Colonic mucosa (tissue), 4 donors: ENCODE results near the gene STK17B. TPM values are rescaled to one million over a fixed set of nuclear protein-coding genes. Genes with fewer than 3 reads are reported as not detected.

Experiments used
- DNase-seq: peaks from one replicate; pipeline ENCODE4 v3.0.0-alpha.2; 2020
- H3K27ac ChIP-seq: fragments of 200-600 bp; one replicate; pipeline ENCODE4 v1.8.0; 2021
- H3K27me3 ChIP-seq: fragments of 200-600 bp; one replicate; pipeline ENCODE4 v1.8.0; 2021
- H3K36me3 ChIP-seq: fragments of 200-600 bp; one replicate; pipeline ENCODE4 v1.8.0; 2021
- H3K4me1 ChIP-seq: fragments of 200-600 bp; one replicate; pipeline ENCODE4 v1.8.0; 2021; ENCODE audit warnings: mild to moderate bottlenecking
- H3K4me3 ChIP-seq: fragments of 200-600 bp; one replicate; pipeline ENCODE4 v1.8.0; 2021
- H3K9ac ChIP-seq, 2 donors: one replicate each; pipeline ENCODE4 v1.7.0; 2013; ENCODE audit warnings: control low read depth in 2 of 2, low read depth in 2 of 2, low read length in 2 of 2
- H3K9me3 ChIP-seq: fragments of 200-600 bp; one replicate; pipeline ENCODE4 v1.8.0; 2021
- CTCF ChIP-seq: fragments of 200-600 bp; IDR thresholded peaks from one replicate; pipeline ENCODE4 v1.8.0; 2022; ENCODE audit warnings: antibody characterized with exemption, mild to moderate bottlenecking
- intact Hi-C: fragments of 100-400 bp; cut with DNase I; formaldehyde crosslinking; loops from one replicate; pipeline ENCODE4 v1.14.1; 2022
- total RNA-seq, 2 donors: library from RNA; stranded (reverse); fragmentation: NEBNext Ultra II Directional in 1 of 2; extraction: Animal tissue kit (Norgen Biotek cat#: 25700) in 1 of 2; gene quantifications; one replicate each; pipeline ENCODE4 v1.2.1, GENCODE V29; 2021
- donor health status: healthy.
- donor health status: DM: no; HTN: no; CAD: no.
- donor health status: DM: no; HTN: no; CAD: no.

The STK17B gene
- total RNA-seq, 2 donors from 2014 or later: 13.9 to 40.5 TPM

- TF ChIP-seq CTCF: no peak
- no peak for DNase-seq
- Histone ChIP-seq H3K27ac (no peak overlapping the region), H3K4me3 (no peak overlapping the region), H3K9ac (no peak overlapping the region), H3K4me1 (no peaks in the 10 kb centered on the region), H3K9me3 (no peaks in the 10 kb centered on the region), H3K36me3 (no peaks in the 10 kb centered on the region), H3K27me3 (no peaks in the 10 kb centered on the region)
- intact Hi-C loops: no loop called here
Observed at GRCh38 chr2:196117214-196117705, 54.1 kb downstream of the STK17B start.

GRCh38 chr2:196113061-196113974 lies 58.1 kb downstream of the STK17B start:
- Histone ChIP-seq H3K27ac (no peak overlapping the region), H3K9me3 (no peaks in the 10 kb centered on the region), H3K4me3 (no peak overlapping the region), H3K4me1 (no peaks in the 10 kb centered on the region), H3K9ac (no peak overlapping the region), H3K27me3 (no peaks in the 10 kb centered on the region), H3K36me3 (no peaks in the 10 kb centered on the region)
- no peak for DNase-seq
- TF ChIP-seq CTCF: no peak
- intact Hi-C loops: no loop called here

- DNase-seq: no peak
- Histone ChIP-seq H3K4me1 (no peaks in the 10 kb centered on the region), H3K4me3 (no peak overlapping the region), H3K9me3 (no peaks in the 10 kb centered on the region), H3K9ac (no peak overlapping the region), H3K27me3 (no peaks in the 10 kb centered on the region), H3K36me3 (no peaks in the 10 kb centered on the region), H3K27ac (no peak overlapping the region)
- no peak for TF ChIP-seq CTCF
- intact Hi-C loops: no loop called here
Observed at GRCh38 chr2:196112418-196113034, 58.9 kb downstream of the STK17B start.

GRCh38 chr2:196108604-196109003 lies 62.8 kb downstream of the STK17B start:
- intact Hi-C loops: no loop called here

GRCh38 chr2:196105951-196106350 lies 65.4 kb downstream of the STK17B start:
- no peak for DNase-seq
- Histone ChIP-seq H3K27ac (no peak overlapping the region), H3K4me1 (no peaks in the 10 kb centered on the region), H3K4me3 (no peak overlapping the region), H3K9ac (no peak overlapping the region), H3K9me3 (no peaks in the 10 kb centered on the region), H3K27me3 (no peaks in the 10 kb centered on the region), H3K36me3 (no peaks in the 10 kb centered on the region)
- intact Hi-C loops: no loop called here
- no peak for TF ChIP-seq CTCF

More at GRCh38 chr2:196108604-196109003, 62.8 kb downstream of the STK17B start:
- no peak for DNase-seq
- Histone ChIP-seq H3K9me3 (no peaks in the 10 kb centered on the region), H3K27ac (no peak overlapping the region), H3K4me3 (no peak overlapping the region), H3K4me1 (no peaks in the 10 kb centered on the region), H3K27me3 (no peaks in the 10 kb centered on the region), H3K9ac (no peak overlapping the region), H3K36me3 (no peaks in the 10 kb centered on the region)
- TF ChIP-seq CTCF: no peak
